Thyroid gland (tissue), 4 donors: Measurements from ENCODE around the gene PDCD7. TPM values are rescaled to one million over a fixed set of nuclear protein-coding genes. Genes with fewer than 3 reads are reported as not detected.
A peak's percentile ranks its signal among the peaks of the same experiment; 100 is the strongest.

ENCODE experiments used
- DNase-seq, 2 donors: peaks; one replicate each; pipeline ENCODE4 v3.0.0-alpha.2; 2019
- H3K27ac ChIP-seq, 3 donors: fragments of 200-600 bp; sonication (generic); 1 replicate in 2 of 3; 2 replicates in 1 of 3; pipeline ENCODE4 v1.5.1; 2016 to 2019; ENCODE audit warnings: mild to moderate bottlenecking in 1 of 3, moderate library complexity in 1 of 3
- H3K27me3 ChIP-seq: fragments of 200-600 bp; sonication (generic); one replicate; pipeline ENCODE4 v1.5.1; 2019
- H3K36me3 ChIP-seq, 2 donors: fragments of 200-600 bp; sonication (generic); one replicate each; pipeline ENCODE4 v1.5.1; 2016 to 2019
- H3K4me1 ChIP-seq, 2 donors: fragments of 200-600 bp; sonication (generic); one replicate each; pipeline ENCODE4 v1.5.1; 2017 to 2019
- H3K4me3 ChIP-seq, 3 donors: fragments of 200-600 bp; sonication (generic); replicated peaks in 1 of 3; 1 replicate in 2 of 3; 2 replicates in 1 of 3; pipeline ENCODE4 v1.5.1; 2016; ENCODE audit warnings: mild to moderate bottlenecking in 1 of 3
- H3K9me3 ChIP-seq: fragments of 200-600 bp; sonication (generic); one replicate; pipeline ENCODE4 v1.5.1; 2017
- POLR2A ChIP-seq, 2 donors: fragments of 450-650 bp; IDR thresholded peaks; one replicate each; pipeline ENCODE4 v1.6.1; 2017; ENCODE audit warnings: antibody characterized with exemption in 2 of 2, mild to moderate bottlenecking in 2 of 2, moderate library complexity in 1 of 2
- WGBS, 2 donors: methylation state at CpG; one replicate each; pipeline ENCODE4 v1.1.5; 2017; 5-methylcytosine and 5-hydroxymethylcytosine counted together
- intact Hi-C: fragments of 100-400 bp; cut with DNase I; formaldehyde crosslinking; loops from one replicate; pipeline ENCODE4 v1.15.1; 2023
- total RNA-seq, 4 donors: library from RNA; depleted of rRNA; stranded (reverse); fragments of >200 nt; gene quantifications; one replicate each; pipeline ENCODE4 v1.2.3, GENCODE V29; 2016
- TF ChIP-seq, protein P1 (sequence below), 6 experiments: fragments of 200-600 bp in 3 of 6; fragments of 450-650 bp in 3 of 6; sonication (generic) in 3 of 6; IDR thresholded peaks; one replicate each; pipeline ENCODE4 v1.5.1; 2016 to 2019; ENCODE audit warnings: antibody characterized with exemption in 6 of 6, mild to moderate bottlenecking in 2 of 6, inconsistent platforms in 1 of 6, moderate library complexity in 1 of 6

PDCD7 gene
- total RNA-seq, 4 donors from 2014 or later = 27.5 to 43.4 (median 32.9) TPM

DNA sequence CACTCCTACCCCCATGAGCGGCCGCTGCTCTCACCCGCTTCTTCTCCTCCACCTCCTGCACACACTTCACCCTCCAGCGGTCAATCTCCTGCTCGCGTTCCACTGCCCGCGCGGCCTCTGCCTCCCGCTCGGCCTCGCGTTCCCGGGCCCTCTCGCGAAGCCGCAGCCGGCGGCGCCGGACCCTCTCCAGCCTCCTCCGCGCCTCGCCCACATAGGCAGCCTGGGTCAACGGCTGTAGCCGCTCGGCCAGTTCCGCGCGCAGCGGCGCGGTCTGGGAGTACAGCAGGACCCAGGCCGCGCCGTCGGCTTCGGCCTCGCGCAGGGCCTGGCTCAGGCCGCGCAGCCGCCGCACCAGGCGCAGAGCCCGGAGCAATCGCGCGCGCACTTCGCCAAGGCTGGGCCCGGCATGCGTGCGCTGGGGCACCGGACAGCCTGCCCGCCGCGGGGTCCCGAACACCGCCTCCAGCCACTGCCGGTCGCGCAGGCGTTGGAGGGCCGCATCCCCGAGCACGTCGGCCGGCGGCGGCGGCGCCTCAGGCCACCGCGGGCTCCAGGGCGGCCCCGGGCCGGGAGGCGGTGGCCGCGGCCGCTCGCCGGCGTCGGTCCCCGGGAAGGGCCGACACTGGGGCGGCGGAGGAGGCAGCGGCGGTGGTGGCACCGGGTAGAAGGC is 595 bp downstream of the PDCD7 start:
- Histone ChIP-seq H3K4me1 (peaks cover 16 to 22% of the 10 kb centered on the region in 2 donors), H3K36me3 (peaks cover 11 to 13% of the 10 kb centered on the region in 2 donors), H3K9me3 (no peaks in the 10 kb centered on the region), H3K27me3 (no peaks in the 10 kb centered on the region), H3K4me3 (peak overlapping the region; percentile 29 to 91 (median 34)), H3K27ac (peak overlapping the region; percentile 83 to 91 (median 89))
- intact Hi-C loops = no loop called here
- TF ChIP-seq, protein P1, sequence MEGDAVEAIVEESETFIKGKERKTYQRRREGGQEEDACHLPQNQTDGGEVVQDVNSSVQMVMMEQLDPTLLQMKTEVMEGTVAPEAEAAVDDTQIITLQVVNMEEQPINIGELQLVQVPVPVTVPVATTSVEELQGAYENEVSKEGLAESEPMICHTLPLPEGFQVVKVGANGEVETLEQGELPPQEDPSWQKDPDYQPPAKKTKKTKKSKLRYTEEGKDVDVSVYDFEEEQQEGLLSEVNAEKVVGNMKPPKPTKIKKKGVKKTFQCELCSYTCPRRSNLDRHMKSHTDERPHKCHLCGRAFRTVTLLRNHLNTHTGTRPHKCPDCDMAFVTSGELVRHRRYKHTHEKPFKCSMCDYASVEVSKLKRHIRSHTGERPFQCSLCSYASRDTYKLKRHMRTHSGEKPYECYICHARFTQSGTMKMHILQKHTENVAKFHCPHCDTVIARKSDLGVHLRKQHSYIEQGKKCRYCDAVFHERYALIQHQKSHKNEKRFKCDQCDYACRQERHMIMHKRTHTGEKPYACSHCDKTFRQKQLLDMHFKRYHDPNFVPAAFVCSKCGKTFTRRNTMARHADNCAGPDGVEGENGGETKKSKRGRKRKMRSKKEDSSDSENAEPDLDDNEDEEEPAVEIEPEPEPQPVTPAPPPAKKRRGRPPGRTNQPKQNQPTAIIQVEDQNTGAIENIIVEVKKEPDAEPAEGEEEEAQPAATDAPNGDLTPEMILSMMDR (IDR thresholded peaks at IDR 0.05) = peak in 1 of 6 experiments; percentile 11
- TF ChIP-seq POLR2A (IDR thresholded peaks at IDR 0.05) = no peak
- WGBS, 2 donors = 1% methylated on average over 13 to 33 of the region's 93 CpGs
- peak; percentile 58 to 61 for DNase-seq

DNA sequence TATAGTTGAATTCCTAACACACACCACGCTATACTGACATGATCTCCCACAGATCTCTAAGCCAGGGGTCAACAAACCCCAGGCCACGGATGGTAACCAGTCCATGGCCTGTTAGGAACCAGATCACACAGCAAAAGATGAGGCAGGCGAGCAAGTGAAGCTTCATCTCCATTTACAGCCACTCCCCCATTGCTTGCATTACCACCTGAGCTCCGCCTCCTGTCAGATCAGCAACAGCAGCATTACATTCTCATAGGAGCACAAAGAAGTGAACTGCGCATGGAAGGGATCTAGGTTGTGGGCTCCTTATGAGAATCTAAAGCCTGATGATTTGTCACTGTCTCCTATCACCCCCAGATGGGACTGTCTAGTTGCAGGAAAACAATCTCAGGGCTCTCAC is 2.7 kb downstream of the PDCD7 start:
- TF ChIP-seq, protein P1 (IDR thresholded peaks at IDR 0.05) = no peak
- TF ChIP-seq POLR2A (IDR thresholded peaks at IDR 0.05) = no peak
- intact Hi-C loops = no loop called here
- Histone ChIP-seq H3K9me3 (no peaks in the 10 kb centered on the region), H3K36me3 (peaks cover 15 to 20% of the 10 kb centered on the region in 2 donors), H3K27ac (no peak overlapping the region), H3K4me3 (no peak overlapping the region), H3K27me3 (no peaks in the 10 kb centered on the region), H3K4me1 (peaks cover 16 to 22% of the 10 kb centered on the region in 2 donors)
- DNase-seq = no peak
- 87 to 92% methylated on average over 5 of the region's 5 CpGs for WGBS, 2 donors

DNA sequence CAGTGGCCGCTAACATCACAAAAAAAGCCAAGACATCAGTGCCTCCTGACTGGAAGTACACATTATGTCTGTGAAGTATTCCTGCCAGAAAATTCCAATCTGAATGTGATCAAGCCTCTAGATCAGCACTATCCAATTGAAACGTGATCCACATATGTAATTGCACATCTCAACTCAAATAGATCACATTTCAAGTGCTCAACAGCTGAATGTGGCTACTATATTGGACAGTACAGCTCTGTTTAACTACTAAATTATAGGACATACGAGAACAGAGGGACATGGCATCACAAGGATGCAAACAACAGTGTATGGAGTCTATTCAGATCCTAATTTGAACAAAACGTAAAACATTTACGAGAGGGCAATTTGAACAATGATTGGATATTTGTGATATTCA is 18.1 kb downstream of the PDCD7 start:
- TF ChIP-seq, protein P1 (IDR thresholded peaks at IDR 0.05) = no peak
- no peak for TF ChIP-seq POLR2A (IDR thresholded peaks at IDR 0.05)
- Histone ChIP-seq H3K4me1 (no peaks in the 10 kb centered on the region), H3K36me3 (peaks cover 40 to 42% of the 10 kb centered on the region in 2 donors), H3K27me3 (no peaks in the 10 kb centered on the region), H3K4me3 (no peak overlapping the region), H3K9me3 (no peaks in the 10 kb centered on the region), H3K27ac (no peak overlapping the region)
- WGBS, 2 donors = 83 to 92% methylated on average over 5 of the region's 5 CpGs
- DNase-seq = no peak
- intact Hi-C loops = no loop called here

DNA sequence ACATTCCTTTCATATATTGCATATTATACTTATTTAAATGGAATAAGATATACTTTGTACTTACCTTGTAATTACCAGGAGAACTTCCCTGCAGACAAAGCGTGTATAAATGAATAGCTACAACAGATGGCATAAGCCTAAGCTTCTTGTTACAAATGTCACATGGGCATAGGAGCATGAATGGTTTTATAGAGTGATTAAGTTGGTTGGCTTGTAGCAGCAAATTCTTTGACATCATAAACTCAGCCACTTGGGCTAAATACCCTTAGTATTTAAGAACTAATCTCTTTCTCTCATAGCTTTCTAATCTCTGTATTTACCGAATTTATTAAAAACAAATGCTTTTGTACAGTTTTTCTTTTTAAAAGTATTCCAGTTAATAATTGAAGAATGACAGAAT is 18.5 kb downstream of the PDCD7 start, which contains the start of gene UBAP1L:
Gene UBAP1L (minus strand): TSS at position 115 of the 400 bp plus-strand sequence. CDS start 8,985 bp downstream, outside the sequence.
- no peak for DNase-seq
- intact Hi-C loops = no loop called here
- Histone ChIP-seq H3K9me3 (no peaks in the 10 kb centered on the region), H3K36me3 (peaks cover 40 to 42% of the 10 kb centered on the region in 2 donors), H3K4me1 (no peaks in the 10 kb centered on the region), H3K27ac (no peak within 1 kb of the TSS), H3K4me3 (no peak within 1 kb of the TSS), H3K27me3 (no peaks in the 10 kb centered on the region)
- TF ChIP-seq, protein P1 (IDR thresholded peaks at IDR 0.05) = no peak
- no peak for TF ChIP-seq POLR2A (IDR thresholded peaks at IDR 0.05)
- 93 to 95% methylated on average over 2 of the region's 2 CpGs for WGBS, 2 donors

DNA sequence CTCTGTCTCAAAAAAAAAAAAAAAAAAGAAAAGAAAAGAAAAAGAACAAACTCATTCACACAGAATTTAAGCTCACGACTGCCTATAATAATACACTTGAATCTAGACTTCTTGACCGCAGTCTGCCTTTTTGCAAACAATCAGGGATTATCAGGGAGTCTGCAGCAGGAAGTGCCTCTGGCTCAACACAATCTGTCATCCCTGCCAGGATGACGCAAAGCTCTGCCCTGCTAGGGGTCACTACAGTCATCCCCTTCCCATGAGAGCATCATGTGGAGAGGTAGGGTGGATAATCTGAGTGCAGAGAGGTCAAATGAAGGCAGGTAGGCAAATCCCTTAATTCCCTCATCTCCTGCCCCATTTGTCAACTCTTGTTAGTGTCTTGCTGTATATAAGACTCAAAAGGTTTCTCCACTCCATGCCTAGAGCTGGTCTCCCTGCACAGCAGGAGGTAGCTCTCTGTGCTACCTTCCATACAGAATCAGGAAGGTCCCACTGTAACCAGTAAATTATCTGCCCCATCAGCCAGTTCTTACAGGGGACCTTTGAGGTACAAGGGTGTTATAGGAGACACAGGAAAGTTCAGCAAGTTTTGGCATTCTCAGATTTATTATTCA is 22.8 kb downstream of the PDCD7 start:
- Histone ChIP-seq H3K4me1 (no peaks in the 10 kb centered on the region), H3K27ac (no peak overlapping the region), H3K4me3 (no peak overlapping the region), H3K27me3 (no peaks in the 10 kb centered on the region), H3K9me3 (no peaks in the 10 kb centered on the region), H3K36me3 (peaks cover 16 to 19% of the 10 kb centered on the region in 2 donors)
- 56 to 69% methylated on average over 3 of the region's 3 CpGs for WGBS, 2 donors
- TF ChIP-seq, protein P1 (IDR thresholded peaks at IDR 0.05) = no peak
- no peak for TF ChIP-seq POLR2A (IDR thresholded peaks at IDR 0.05)
- no peak for DNase-seq
- intact Hi-C loops = no loop called here
